GM20431 (cell line): Measurements from ENCODE around the gene TNN.

Experiments
- in situ Hi-C: fragments of 300-500 bp; cut with MseI, MboI; formaldehyde crosslinking; loops from one replicate; pipeline ENCODE4 v1.15.0; 2020; ENCODE audit warnings: low sequenced_read_pairs; ENCODE audit not compliant: unreplicated experiment

The TNN gene

GRCh38 chr1:175192630-175193526 is 125.2 kb downstream of the TNN start, which contains the start of gene KIAA0040:
Gene KIAA0040 (minus strand): TSS chr1:175192776. CDS start chr1:175161013, 31,763 bp downstream.
- in situ Hi-C loops, result no loop called here

GRCh38 chr1:175193527-175193910 is 125.9 kb downstream of the TNN start:
- in situ Hi-C loops, result no loop called here

DNA sequence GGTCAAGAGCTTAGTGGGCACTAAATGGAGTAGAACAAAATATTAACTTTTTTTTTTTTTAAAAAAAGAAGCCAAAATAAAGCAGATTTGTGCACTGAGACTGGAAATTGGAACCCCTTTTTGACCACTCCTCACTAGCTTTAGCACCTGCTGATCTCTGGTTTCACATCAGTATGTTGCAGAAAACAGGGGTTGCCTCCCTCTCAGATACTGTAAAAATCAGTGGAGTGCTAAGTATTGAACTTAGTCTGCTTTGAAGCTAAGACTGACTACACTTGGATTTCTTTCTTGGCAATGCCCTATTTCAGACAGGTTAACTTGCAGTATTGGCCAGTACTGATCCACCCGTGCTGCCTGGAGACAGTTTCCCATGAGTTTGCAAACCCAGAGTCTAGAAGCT is 127.6 kb downstream of the TNN start:
- in situ Hi-C loops, result no loop called here

DNA sequence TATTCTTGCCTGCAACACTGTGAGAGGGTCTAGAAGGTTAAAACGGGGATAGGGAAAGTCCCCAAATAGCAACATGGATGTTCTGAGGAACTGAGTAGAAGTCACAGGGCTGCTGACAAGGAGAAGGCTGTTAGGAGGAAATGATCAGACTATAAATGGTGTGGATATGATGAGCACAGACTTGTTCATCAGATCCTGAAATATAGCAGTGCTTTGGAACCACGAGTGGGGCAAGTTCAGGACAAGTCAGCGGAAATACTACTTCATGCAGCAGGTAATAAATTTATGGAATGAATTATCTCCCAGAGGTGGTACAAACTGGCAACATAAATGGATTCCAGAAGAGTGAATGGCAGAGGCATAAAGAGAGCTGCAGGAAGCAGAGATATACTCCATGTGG is 128.2 kb downstream of the TNN start:
- in situ Hi-C loops, result no loop called here

DNA sequence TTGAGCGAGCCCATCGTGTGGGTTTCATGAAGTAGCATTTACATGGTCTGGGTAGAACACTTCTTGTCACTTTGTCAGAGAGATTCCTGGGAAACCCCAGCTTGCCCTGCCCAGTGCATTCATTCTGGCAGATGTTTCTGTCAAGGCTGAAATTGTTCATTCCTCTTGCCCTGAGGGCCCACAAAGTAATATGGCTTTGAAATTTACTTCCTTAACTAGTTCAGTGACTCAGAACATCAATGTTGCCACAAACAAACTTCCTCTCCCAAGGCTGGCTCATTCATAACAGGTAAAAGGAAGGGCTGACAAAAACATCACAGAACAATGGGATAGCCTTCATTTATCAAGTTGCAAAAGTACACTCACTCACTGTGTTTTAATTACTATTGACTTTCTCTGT is 129.9 kb downstream of the TNN start:
- in situ Hi-C loops, result no loop called here
